HG03064 (cell line): ENCODE results near the gene SAMD13.

Source experiments
- ATAC-seq: cut with Tn5 transposase; IDR thresholded peaks from one replicate; pipeline ENCODE4 v1.9.1; 2021; ENCODE audit warnings: low read depth; ENCODE audit not compliant: unreplicated experiment

Gene SAMD13, protein sequence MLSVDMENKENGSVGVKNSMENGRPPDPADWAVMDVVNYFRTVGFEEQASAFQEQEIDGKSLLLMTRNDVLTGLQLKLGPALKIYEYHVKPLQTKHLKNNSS

DNA sequence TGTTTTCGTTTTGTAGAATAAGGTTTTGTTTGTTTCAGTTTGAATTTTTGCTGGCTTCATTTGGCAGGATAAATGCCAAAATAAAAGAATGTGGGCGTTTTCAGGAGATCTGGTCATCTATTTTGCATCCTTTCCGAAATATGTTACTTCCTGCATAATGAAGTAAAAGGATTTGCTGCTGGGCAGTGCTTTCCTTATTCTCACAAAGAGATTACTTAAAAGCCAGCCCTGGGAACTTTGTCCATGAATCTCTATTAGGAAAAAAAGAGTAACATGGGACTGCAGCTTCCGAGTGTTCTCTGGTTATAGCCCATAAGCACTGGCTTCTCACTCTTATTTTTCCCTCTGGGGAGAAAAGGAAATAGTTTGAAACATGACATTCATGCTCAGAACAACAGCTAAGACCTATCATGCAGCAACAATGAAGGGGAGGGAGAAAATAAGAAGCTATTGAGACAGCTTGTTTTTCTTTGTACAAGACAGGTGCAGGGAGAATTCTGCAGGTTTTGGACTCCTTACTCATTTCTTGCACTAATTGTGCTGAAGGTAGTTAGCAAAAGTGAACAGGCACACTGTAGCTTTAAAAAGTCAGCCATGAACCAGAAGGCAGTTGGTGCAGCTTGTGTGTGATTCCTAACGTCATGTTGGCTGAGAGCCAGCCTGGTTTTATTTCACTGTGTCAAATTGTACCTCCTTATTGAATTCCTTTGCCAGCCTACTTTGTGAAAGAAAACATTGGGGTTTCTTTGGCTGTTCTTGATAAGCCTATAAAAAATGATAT lies at the start of gene SAMD13:
TSS of gene SAMD13 (plus strand) at position 705 of the 781 bp plus-strand sequence. CDS start 1,527 bp downstream, outside the sequence.
- ATAC-seq, result no peak

GRCh38 chr1:84253036-84253435 lies 48.5 kb upstream of the SAMD13 start:
- ATAC-seq, result no peak

- ATAC-seq, result no peak
These were observed 47.6 kb upstream of the SAMD13 start for GRCh38 chr1:84253891-84254290.

GRCh38 chr1:84254703-84255238 lies 46.7 kb upstream of the SAMD13 start:
- ATAC-seq, result no peak

- ATAC-seq, result no peak
These were observed 45.9 kb upstream of the SAMD13 start for GRCh38 chr1:84255582-84255981.

- ATAC-seq, result no peak
These were observed 43.9 kb upstream of the SAMD13 start for GRCh38 chr1:84257617-84258016.

- no peak for ATAC-seq
These were observed 42.1 kb upstream of the SAMD13 start for GRCh38 chr1:84259376-84259775.

DNA sequence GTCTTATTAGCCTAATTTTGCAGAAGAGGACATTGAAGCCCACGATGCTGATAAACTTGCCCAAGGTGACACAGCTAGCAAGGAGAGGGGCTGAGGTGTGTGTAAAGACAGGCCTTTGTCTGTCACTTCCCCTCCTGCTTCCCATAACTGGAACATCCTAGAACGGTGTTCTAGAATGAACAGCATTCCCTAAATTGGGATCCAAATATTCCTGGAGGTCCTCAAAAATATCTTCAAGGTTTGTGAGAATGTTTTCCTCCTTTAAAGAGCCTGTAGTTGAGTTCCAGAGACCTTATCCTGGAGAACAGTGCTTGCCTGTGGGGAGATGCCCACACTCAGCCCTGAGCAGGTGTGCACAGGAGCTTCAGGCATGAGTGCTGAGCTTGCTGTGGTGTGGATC lies 41.5 kb upstream of the SAMD13 start:
- ATAC-seq, result no peak

GRCh38 chr1:84260852-84261518 lies 40.5 kb upstream of the SAMD13 start:
- no peak for ATAC-seq

GRCh38 chr1:84264961-84265360 lies 36.5 kb upstream of the SAMD13 start:
- no peak for ATAC-seq

DNA sequence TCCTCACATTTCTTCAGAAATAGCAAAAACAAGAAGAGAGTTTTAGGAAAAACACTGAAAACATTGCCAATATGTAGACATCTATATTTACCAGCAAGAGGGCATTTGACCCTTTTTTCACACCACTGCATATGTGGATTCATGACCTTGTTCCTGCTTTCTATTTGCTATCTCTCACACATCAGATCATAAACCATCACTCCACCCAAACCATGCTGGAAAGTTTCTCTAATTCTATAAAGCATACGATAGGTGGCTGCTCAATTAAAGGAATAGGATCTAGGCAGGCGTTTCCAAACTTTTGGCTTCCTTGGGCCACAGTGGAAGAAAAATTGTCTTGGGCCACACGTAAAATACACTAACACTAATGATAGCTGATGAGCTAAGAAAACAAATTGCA lies 35.6 kb upstream of the SAMD13 start:
- no peak for ATAC-seq

GRCh38 chr1:84266748-84267147 lies 34.8 kb upstream of the SAMD13 start:
- no peak for ATAC-seq

- ATAC-seq, result no peak
These were observed 34.0 kb upstream of the SAMD13 start for GRCh38 chr1:84267476-84267875.

- ATAC-seq, result no peak
These were observed 33.2 kb upstream of the SAMD13 start for GRCh38 chr1:84268346-84268745.

DNA sequence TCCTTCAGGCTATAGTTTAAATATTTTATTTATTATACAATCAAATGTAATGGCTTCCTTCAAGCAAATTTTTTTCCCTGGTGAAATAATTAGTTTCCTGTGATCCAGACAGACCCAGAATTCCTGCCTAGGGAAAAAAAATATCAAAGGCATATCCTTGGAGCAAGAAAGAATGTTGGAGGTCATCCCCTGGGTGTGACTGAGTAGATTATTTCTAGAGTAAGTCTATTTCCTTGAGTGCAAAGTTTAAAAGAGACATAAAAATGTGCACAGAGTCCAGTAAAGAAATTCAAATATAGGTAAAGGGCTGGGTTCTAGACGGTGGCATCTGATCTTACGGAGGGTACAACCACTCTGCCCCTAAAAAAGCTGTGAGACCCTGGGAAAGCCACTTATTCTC lies 32.2 kb upstream of the SAMD13 start:
- ATAC-seq, result no peak

DNA sequence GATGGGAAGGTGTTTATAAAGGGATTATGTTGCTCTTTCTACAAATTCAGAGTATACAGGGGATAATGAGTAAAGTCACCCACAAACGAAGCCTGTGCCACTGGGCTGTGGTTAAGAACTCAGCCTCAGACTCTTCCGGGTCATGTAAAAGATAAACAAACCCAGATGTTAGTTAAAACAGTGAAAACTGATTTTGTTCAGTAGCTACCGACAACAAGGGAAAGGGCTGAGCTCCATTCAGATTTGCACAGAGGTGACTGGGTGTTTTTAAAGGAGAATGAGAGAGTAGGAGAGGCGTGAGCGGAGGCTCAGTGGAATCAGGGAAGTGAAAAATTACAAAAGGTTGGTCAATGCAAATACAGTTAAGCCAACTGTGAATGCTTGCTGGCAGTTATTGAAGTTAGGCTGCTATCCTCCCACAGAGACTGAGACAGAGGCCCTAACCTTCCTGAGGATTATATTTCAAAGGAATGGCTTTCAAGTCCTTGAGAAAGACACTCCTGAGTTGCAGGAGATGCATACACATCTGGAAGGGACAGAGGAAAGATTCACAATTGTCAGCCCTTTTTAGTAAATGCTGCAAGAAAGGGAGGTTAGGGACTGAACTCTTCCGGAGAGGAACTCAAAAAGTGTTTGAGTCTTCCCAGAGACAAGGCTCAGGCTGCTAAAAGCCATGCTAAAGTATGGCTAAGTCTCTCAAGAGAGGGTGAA lies 29.9 kb upstream of the SAMD13 start:
- peak; percentile 97 for ATAC-seq

DNA sequence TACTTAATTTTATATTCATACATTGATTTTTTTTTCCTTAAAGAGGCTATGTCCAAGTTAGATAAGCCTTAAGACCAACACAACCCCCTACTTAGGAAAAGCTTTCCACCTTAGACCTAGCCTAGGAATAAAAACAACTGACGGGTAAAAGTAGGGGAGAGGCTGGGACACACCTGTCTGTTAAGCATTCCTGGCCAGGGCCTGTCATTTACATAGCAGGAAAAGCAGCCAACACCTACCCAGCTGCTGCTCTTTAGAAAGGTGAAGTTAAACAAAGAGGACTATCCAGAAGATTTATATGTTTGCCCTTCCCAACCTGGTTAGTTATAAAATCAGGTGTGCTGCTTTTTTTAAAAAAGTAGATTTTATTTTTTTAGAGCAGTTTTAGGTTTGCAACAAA lies 29.1 kb upstream of the SAMD13 start:
- no peak for ATAC-seq

DNA sequence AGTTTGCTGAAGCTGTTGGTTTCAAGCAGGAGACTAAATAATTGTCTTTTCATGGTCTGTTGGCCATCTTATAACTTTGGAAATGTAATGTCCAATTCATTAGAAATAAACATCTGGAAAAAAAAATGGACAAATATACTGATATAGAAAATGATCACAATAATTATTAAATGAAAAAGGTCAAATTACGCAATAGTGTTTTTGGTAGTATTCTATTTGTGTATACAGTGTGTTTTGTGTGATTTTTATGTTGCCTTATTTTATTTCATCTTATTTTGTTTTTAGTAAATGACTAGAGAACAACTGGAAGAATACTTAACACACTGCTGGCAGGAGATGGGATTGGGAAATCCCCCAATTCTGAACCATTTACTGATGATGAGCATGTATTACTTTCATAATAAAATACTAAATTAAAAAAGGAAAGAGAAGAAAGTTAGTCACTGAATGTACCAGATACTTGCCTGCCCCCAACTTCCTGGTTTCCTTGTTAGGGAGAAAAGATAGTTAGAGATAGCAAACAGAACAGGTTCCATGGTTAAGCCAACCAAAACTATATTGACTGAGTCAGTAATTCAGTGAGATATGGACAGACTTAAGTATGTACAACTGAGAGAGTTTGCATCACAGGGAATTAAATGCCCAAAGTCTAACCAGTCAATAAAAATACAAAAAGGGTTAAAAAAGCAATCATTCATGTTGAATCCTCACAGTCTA lies 24.0 kb upstream of the SAMD13 start:
- no peak for ATAC-seq

DNA sequence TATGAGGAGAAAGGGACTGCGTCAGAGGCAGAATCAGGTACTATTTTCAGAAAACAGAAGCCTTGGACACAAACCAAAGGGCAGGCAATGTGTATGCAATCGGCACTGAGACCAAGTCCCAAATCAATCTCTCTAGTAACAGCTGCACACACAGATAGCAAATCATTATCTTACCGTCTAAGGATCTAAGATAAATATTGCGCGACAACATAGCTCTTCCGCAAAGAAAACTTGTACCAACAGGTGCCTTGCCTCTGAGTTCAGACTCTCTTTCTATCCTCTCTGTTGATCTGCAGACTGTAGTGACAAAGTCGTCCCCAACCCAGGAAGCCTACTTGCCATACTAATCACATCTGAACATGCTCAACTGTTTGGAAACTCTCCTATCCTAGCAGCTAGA lies 22.6 kb upstream of the SAMD13 start:
- no peak for ATAC-seq

DNA sequence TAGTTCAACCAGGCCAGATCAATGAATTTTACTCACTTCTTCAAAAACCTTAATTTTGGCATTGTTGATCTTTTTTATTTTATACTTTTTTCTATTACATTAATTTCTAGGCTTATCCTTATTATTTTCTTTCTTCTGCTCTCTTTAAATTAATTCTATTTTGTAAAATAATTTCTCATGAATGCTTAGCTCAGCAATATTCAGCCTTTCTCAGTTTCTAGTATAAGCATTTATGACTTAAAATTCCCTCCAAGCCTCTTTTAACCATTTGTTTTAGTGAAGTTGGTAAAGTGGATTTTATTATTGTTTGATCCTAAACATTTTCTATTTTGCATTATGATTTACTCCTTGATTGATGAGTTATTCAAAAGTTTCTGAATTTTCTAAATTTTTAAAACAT lies 20.6 kb upstream of the SAMD13 start:
- no peak for ATAC-seq
